Activated CD8-positive, alpha-beta T cell treated with anti-CD3 and anti-CD28 coated beads for 36 hours (primary cell): ENCODE results near the gene NOL4L. TPM values are rescaled to one million over a fixed set of nuclear protein-coding genes. Genes with fewer than 3 reads are reported as not detected.
"Not testable (repeated sequence)": the region's sequence is repeated elsewhere in the genome, so short reads cannot be mapped to it uniquely, and the experiment has no call there.

ENCODE experiments used
- ATAC-seq: fragments of 200-7000 bp; cut with Tn5 transposase; one replicate; pipeline ENCODE4 v1.10.0; 2021; ENCODE audit warnings: mild to moderate bottlenecking, moderate library complexity
- CTCF ChIA-PET: fragments of 350-600 bp; sonication (Branson Sonifier 250); formaldehyde crosslinking; loops from one replicate; lab custom pipeline; 2021; ENCODE audit warnings: antibody characterized with exemption; lab: Charles Lee
- POLR2A ChIA-PET: fragments of 350-600 bp; sonication (Branson Sonifier 250); formaldehyde crosslinking; loops from one replicate; lab custom pipeline; 2021; ENCODE audit warnings: antibody characterized with exemption; lab: Charles Lee
- DNase-seq: peaks from one replicate; pipeline ENCODE4 v3.0.0-alpha.2; 2020
- H3K27ac Mint-ChIP-seq: one replicate; pipeline ENCODE4 v1.8.0; 2021; ENCODE audit warnings: mild to moderate bottlenecking, mixed read lengths
- H3K27me3 Mint-ChIP-seq: one replicate; pipeline ENCODE4 v1.8.0; 2021; ENCODE audit warnings: mixed read lengths
- H3K36me3 Mint-ChIP-seq: one replicate; pipeline ENCODE4 v1.8.0; 2021; ENCODE audit warnings: low read depth, mixed read lengths
- H3K4me1 Mint-ChIP-seq: one replicate; pipeline ENCODE4 v1.8.0; 2021; ENCODE audit warnings: low read depth, mixed read lengths
- H3K4me3 Mint-ChIP-seq: one replicate; pipeline ENCODE4 v1.8.0; 2021; ENCODE audit warnings: mild to moderate bottlenecking, moderate library complexity, mixed read lengths
- H3K9me3 Mint-ChIP-seq: one replicate; pipeline ENCODE4 v1.8.0; 2021; ENCODE audit warnings: mixed read lengths
- intact Hi-C: fragments of 100-400 bp; cut with micrococcal nuclease; formaldehyde crosslinking; loops from one replicate; pipeline ENCODE4 v1.10.0; 2022
- total RNA-seq, 2 experiments: library from RNA; stranded (reverse); gene quantifications; one replicate each; pipeline ENCODE4 v1.2.3, GENCODE V29; 2021
- TF ChIP-seq, protein P1 (sequence below): fragments of 200-600 bp; IDR thresholded peaks from one replicate; pipeline ENCODE4 v1.8.0; 2022; ENCODE audit warnings: antibody characterized with exemption, mild to moderate bottlenecking

The NOL4L gene
- total RNA-seq, 2 experiments from 2014 or later = 23.3 to 23.9 TPM

- ChIA-PET POLR2A (no interaction called here), CTCF (no interaction called here)
- intact Hi-C loops = no loop called here
- no peak overlapping the region for H3K27ac Mint-ChIP-seq
- TF ChIP-seq, protein P1, sequence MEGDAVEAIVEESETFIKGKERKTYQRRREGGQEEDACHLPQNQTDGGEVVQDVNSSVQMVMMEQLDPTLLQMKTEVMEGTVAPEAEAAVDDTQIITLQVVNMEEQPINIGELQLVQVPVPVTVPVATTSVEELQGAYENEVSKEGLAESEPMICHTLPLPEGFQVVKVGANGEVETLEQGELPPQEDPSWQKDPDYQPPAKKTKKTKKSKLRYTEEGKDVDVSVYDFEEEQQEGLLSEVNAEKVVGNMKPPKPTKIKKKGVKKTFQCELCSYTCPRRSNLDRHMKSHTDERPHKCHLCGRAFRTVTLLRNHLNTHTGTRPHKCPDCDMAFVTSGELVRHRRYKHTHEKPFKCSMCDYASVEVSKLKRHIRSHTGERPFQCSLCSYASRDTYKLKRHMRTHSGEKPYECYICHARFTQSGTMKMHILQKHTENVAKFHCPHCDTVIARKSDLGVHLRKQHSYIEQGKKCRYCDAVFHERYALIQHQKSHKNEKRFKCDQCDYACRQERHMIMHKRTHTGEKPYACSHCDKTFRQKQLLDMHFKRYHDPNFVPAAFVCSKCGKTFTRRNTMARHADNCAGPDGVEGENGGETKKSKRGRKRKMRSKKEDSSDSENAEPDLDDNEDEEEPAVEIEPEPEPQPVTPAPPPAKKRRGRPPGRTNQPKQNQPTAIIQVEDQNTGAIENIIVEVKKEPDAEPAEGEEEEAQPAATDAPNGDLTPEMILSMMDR = no peak
- no peaks in the 10 kb centered on the region for H3K27me3 Mint-ChIP-seq
- DNase-seq = no peak
- no peaks in the 10 kb centered on the region for H3K36me3 Mint-ChIP-seq
- no peaks in the 10 kb centered on the region for H3K9me3 Mint-ChIP-seq
- no peak for ATAC-seq
- H3K4me3 Mint-ChIP-seq = no peak overlapping the region
- peaks cover 9% of the 10 kb centered on the region for H3K4me1 Mint-ChIP-seq
Measured at GRCh38 chr20:32594204-32594603, 9.1 kb upstream of the NOL4L start.

DNA sequence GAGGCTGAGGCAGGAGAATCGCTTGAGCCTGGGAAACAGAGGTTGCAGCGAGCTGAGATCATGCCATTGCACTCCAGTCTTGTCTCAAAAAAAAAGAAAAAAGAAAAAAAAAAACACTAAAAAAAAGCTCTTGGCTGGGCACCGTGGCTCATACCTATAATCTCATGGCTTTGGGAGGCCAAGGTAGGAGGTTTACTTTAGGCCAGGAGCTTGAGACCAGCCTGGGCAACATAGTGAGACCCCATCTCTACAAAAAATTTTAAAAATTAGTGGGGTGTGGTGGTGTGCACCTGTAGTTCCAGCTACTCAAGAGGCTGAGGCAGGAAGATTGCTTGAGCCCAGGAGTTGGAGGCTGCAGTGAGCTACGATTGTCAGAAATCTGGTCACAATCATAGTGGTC is 7.5 kb upstream of the NOL4L start:
- H3K36me3 Mint-ChIP-seq, H3K9me3 Mint-ChIP-seq, H3K27ac Mint-ChIP-seq, H3K4me3 Mint-ChIP-seq, DNase-seq, H3K27me3 Mint-ChIP-seq, ATAC-seq, intact Hi-C loops: not testable (repeated sequence)
- H3K4me1 Mint-ChIP-seq = peaks cover 11% of the 10 kb centered on the region
- POLR2A ChIA-PET = interaction anchor here (1.2 kb wide), 1 partner anchor 10 kb away, joined by 3 read pairs; no protein-coding TSS in a partner anchor
- CTCF ChIA-PET = interaction anchor here (0.9 to 1.0 kb wide), 3 partner anchors 8 to 60 kb away, joined by 3 read pairs; no protein-coding TSS in a partner anchor

GRCh38 chr20:32592022-32592421 is 6.9 kb upstream of the NOL4L start:
- Mint-ChIP-seq H3K36me3 (no peaks in the 10 kb centered on the region), H3K4me3 (no peak overlapping the region), H3K9me3 (no peaks in the 10 kb centered on the region), H3K27me3 (no peaks in the 10 kb centered on the region), H3K4me1 (peaks cover 10% of the 10 kb centered on the region), H3K27ac (no peak overlapping the region)
- intact Hi-C loops = no loop called here
- TF ChIP-seq, protein P1 = no peak
- ChIA-PET POLR2A (interaction anchor here (0.6 to 1.2 kb wide), 2 partner anchors 9 to 592 kb away, joined by 3 read pairs; no protein-coding TSS in a partner anchor), CTCF (interaction anchor here (0.9 to 1.0 kb wide), 3 partner anchors 8 to 61 kb away, joined by 3 read pairs; no protein-coding TSS in a partner anchor)
- no peak for ATAC-seq
- no peak for DNase-seq

- H3K36me3 Mint-ChIP-seq = no peaks in the 10 kb centered on the region
- DNase-seq = no peak
- intact Hi-C loops = no loop called here
- TF ChIP-seq, protein P1 = no peak
- H3K4me1 Mint-ChIP-seq = peaks cover 14% of the 10 kb centered on the region
- POLR2A ChIA-PET = interaction anchor here (1.0 to 1.5 kb wide), 2 partner anchors 8 to 58 kb away, joined by 3 to 8 read pairs; no protein-coding TSS in a partner anchor
- CTCF ChIA-PET = no interaction called here
- H3K9me3 Mint-ChIP-seq = no peaks in the 10 kb centered on the region
- H3K27me3 Mint-ChIP-seq = no peaks in the 10 kb centered on the region
- H3K27ac Mint-ChIP-seq = no peak overlapping the region
- no peak overlapping the region for H3K4me3 Mint-ChIP-seq
- ATAC-seq = no peak
Measured at GRCh38 chr20:32589769-32590168, 4.6 kb upstream of the NOL4L start.

DNA sequence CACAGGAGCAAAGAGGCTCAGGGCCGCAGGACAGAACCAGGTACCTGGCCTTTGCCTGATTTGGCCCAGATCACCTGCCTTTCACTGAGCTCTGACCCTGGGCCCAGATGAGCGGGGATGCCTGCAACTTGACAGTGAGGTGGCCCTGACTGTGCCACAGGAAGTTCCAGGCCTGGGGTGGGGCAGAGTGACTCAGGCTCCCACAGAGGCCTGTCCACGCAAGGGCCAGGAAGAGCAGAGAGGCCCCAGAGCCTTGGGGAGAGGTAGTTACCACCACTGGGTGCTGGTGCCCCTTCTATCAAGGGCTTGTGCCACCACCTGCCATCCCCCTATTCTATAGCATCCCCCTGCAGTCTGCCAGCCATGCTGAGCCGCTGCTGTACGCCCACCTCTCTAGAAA is 4.1 kb upstream of the NOL4L start:
- Mint-ChIP-seq H3K9me3 (no peaks in the 10 kb centered on the region), H3K27me3 (no peaks in the 10 kb centered on the region), H3K4me1 (peaks cover 14% of the 10 kb centered on the region), H3K27ac (no peak overlapping the region), H3K36me3 (no peaks in the 10 kb centered on the region), H3K4me3 (no peak overlapping the region)
- intact Hi-C loops = no loop called here
- DNase-seq = no peak
- TF ChIP-seq, protein P1 = no peak
- ChIA-PET CTCF (interaction anchor here (3.5 kb wide), 1 partner anchor 67 kb away, joined by 18 read pairs; no protein-coding TSS in a partner anchor), POLR2A (interaction anchor here (1.0 to 1.5 kb wide), 3 partner anchors 9 to 57 kb away, joined by 3 to 8 read pairs (median 3); no protein-coding TSS in a partner anchor)
- ATAC-seq = no peak
